Measurements from ENCODE around the gene VIPR2.

VIPR2 gene

GRCh38 chr7:159099711-159100231 is 44.9 kb downstream of the VIPR2 start:
- Histone ChIP-seq H3K9me2 (replicated peaks; ENCODE audit: control insufficient read depth, low read length) (no peaks in the 10 kb centered on the region), H3K4me2 (ENCODE audit: low read length) (no peak overlapping the region), H3K4me3 (ENCODE audit: low read length) (no peak overlapping the region), H4K20me1 (ENCODE audit: control insufficient read depth, insufficient read depth, low read depth, low read length) (no peaks in the 10 kb centered on the region), H3K36me3 (ENCODE audit: control insufficient read depth, low read length) (no peaks in the 10 kb centered on the region), H3K27ac (ENCODE audit: low read depth, low read length) (no peak overlapping the region), H3K4me1 (ENCODE audit: control insufficient read depth, low read length) (no peaks in the 10 kb centered on the region), H3F3A (ENCODE audit: control insufficient read depth, insufficient read depth) (no peaks in the 10 kb centered on the region), H3K9me3 (ENCODE audit: control insufficient read depth, insufficient read depth, low read length) (peaks cover 15% of the 10 kb centered on the region; the same call in 1 of the 2 replicates), H3K27me3 (ENCODE audit: control insufficient read depth, low read length) (no peaks in the 10 kb centered on the region), H3K79me2 (ENCODE audit: control insufficient read depth, low read length) (no peaks in the 10 kb centered on the region)
- TF ChIP-seq CTCF (IDR thresholded peaks at IDR 0.05; ENCODE audit: low read depth, low read length, poor library complexity, severe bottlenecking) (no peak), EZH2phosphoT487 (IDR thresholded peaks at IDR 0.05; ENCODE audit: borderline replicate concordance, low read length) (no peak)

DNA sequence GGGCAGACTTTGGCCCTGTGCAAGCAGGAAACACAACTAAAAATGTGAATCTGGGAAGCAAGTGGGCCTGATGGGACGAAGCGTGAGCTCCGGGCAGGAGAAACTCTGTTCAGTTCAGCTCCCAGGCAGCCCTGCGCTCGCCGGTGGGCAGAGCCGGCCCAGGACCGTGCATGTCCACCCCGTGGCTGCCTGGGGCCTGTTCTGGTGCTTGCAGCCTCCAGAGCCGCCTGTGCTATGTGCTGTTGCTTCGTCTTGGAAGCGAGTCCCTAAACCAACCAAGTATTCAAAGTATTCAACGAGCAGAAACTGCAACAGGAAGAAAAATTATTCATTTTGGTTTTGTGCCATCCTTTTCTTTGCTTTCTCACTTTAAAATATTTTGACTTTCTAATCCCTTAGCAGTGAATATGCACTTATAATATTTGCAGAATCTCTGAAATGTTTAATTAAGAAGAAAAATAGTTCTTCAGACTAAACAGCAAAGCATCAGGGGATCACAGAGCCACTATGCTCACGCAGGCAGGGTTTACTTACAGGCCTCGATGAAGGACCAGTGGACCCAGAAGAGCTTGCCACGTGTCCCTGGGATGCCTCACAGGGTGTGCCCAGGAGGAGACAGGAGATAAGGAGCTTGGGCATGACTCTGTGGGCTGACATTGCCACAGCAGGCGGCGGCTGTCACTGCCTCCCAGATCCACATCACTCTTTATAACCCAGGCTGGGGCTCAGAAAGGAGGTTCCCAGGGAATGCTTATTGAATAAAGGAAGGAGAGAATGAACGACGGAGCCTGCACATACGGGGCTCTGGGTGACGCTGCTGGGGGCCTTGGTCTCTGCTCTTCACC is 45.6 kb downstream of the VIPR2 start:
- TF ChIP-seq CTCF (IDR thresholded peaks at IDR 0.05; ENCODE audit: low read depth, low read length, poor library complexity, severe bottlenecking) (no peak), EZH2phosphoT487 (IDR thresholded peaks at IDR 0.05; ENCODE audit: borderline replicate concordance, low read length) (no peak)
- Histone ChIP-seq H3K36me3 (ENCODE audit: control insufficient read depth, low read length) (no peaks in the 10 kb centered on the region), H3K9me3 (ENCODE audit: control insufficient read depth, insufficient read depth, low read length) (peaks cover 15% of the 10 kb centered on the region; the same call in 1 of the 2 replicates), H3K27ac (ENCODE audit: low read depth, low read length) (no peak overlapping the region), H3K4me3 (ENCODE audit: low read length) (no peak overlapping the region), H3K4me2 (ENCODE audit: low read length) (no peak overlapping the region), H3K27me3 (ENCODE audit: control insufficient read depth, low read length) (no peaks in the 10 kb centered on the region), H4K20me1 (ENCODE audit: control insufficient read depth, insufficient read depth, low read depth, low read length) (no peaks in the 10 kb centered on the region), H3K4me1 (ENCODE audit: control insufficient read depth, low read length) (no peaks in the 10 kb centered on the region), H3K9me2 (replicated peaks; ENCODE audit: control insufficient read depth, low read length) (no peaks in the 10 kb centered on the region), H3K79me2 (ENCODE audit: control insufficient read depth, low read length) (no peaks in the 10 kb centered on the region), H3F3A (ENCODE audit: control insufficient read depth, insufficient read depth) (no peaks in the 10 kb centered on the region)

DNA sequence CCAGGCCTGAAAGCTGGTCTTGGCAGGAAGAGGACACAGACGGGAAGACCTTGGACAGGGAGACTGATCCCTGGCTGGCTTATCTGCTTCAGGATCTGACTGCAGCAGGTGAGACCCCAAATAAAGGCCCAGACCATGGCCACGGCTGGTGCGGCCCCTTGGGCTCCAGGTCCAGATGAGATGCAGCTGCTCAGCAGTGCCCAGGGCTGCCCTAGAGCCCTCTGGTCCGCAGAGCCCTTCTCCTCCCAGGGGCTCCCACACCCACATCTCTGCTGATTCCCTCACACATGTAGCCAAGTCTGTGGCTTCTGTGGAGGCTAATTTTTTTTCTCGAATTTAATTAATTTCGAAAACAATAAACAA is 46.3 kb downstream of the VIPR2 start:
- Histone ChIP-seq H3K36me3 (ENCODE audit: control insufficient read depth, low read length) (no peaks in the 10 kb centered on the region), H3K4me1 (ENCODE audit: control insufficient read depth, low read length) (no peaks in the 10 kb centered on the region), H3K4me2 (ENCODE audit: low read length) (no peak overlapping the region), H3K9me2 (replicated peaks; ENCODE audit: control insufficient read depth, low read length) (no peaks in the 10 kb centered on the region), H3F3A (ENCODE audit: control insufficient read depth, insufficient read depth) (no peaks in the 10 kb centered on the region), H3K27me3 (ENCODE audit: control insufficient read depth, low read length) (no peaks in the 10 kb centered on the region), H4K20me1 (ENCODE audit: control insufficient read depth, insufficient read depth, low read depth, low read length) (no peaks in the 10 kb centered on the region), H3K27ac (ENCODE audit: low read depth, low read length) (no peak overlapping the region), H3K79me2 (ENCODE audit: control insufficient read depth, low read length) (no peaks in the 10 kb centered on the region), H3K9me3 (ENCODE audit: control insufficient read depth, insufficient read depth, low read length) (peaks cover 15% of the 10 kb centered on the region; the same call in 1 of the 2 replicates), H3K4me3 (ENCODE audit: low read length) (no peak overlapping the region)
- no peak for TF ChIP-seq EZH2phosphoT487 (IDR thresholded peaks at IDR 0.05; ENCODE audit: borderline replicate concordance, low read length)
- no peak for TF ChIP-seq CTCF (IDR thresholded peaks at IDR 0.05; ENCODE audit: low read depth, low read length, poor library complexity, severe bottlenecking)
